HG03196 (cell line): ENCODE data around the gene HNRNPDL.
"Not testable (repeated sequence)": the region's sequence is repeated elsewhere in the genome, so short reads cannot be mapped to it uniquely, and the experiment has no call there.

Experiments
- ATAC-seq: cut with Tn5 transposase; IDR thresholded peaks from one replicate; pipeline ENCODE4 v1.9.1; 2021; ENCODE audit not compliant: unreplicated experiment

Gene HNRNPDL

GRCh38 chr4:82430193-82430963, at the start of gene HNRNPDL, which contains the start of gene ENOPH1:
TSS of gene HNRNPDL (minus strand) at chr4:82430462. CDS start at chr4:82429690, 772 bp downstream.
TSS of gene ENOPH1 (plus strand) at chr4:82430590. CDS start at chr4:82430830, 240 bp downstream.
- peak; percentile 77 for ATAC-seq

- ATAC-seq: no peak
Observed at GRCh38 chr4:82479562-82479961, 49.3 kb upstream of the HNRNPDL start.

GRCh38 chr4:82477469-82477868, 47.2 kb upstream of the HNRNPDL start:
- not testable (repeated sequence) for ATAC-seq

- ATAC-seq: not testable (repeated sequence)
Observed at GRCh38 chr4:82475931-82476330, 45.7 kb upstream of the HNRNPDL start.

- ATAC-seq: no peak
Observed at GRCh38 chr4:82473621-82474164, 43.4 kb upstream of the HNRNPDL start.

- ATAC-seq: not testable (repeated sequence)
Observed at GRCh38 chr4:82473080-82473479, 42.8 kb upstream of the HNRNPDL start.

- no peak for ATAC-seq
Observed at GRCh38 chr4:82469791-82470345, 39.6 kb upstream of the HNRNPDL start.

GRCh38 chr4:82467471-82467870, 37.2 kb upstream of the HNRNPDL start:
- no peak for ATAC-seq

GRCh38 chr4:82463221-82463620, 33.0 kb upstream of the HNRNPDL start:
- no peak for ATAC-seq

GRCh38 chr4:82462415-82462831, 32.2 kb upstream of the HNRNPDL start:
- peak; percentile 63 for ATAC-seq

GRCh38 chr4:82461710-82462109, 31.4 kb upstream of the HNRNPDL start:
- no peak for ATAC-seq

- no peak for ATAC-seq
Observed at GRCh38 chr4:82458729-82459128, 28.5 kb upstream of the HNRNPDL start.

GRCh38 chr4:82457266-82457665, 27.0 kb upstream of the HNRNPDL start:
- ATAC-seq: no peak

- ATAC-seq: no peak
Observed at GRCh38 chr4:82452026-82452425, 21.8 kb upstream of the HNRNPDL start.

GRCh38 chr4:82450966-82451755, 20.9 kb upstream of the HNRNPDL start:
- no peak for ATAC-seq

- ATAC-seq: no peak
Observed at GRCh38 chr4:82447886-82448285, 17.6 kb upstream of the HNRNPDL start.

- ATAC-seq: no peak
Observed at GRCh38 chr4:82439088-82439487, 8.8 kb upstream of the HNRNPDL start.

GRCh38 chr4:82437285-82438005, 7.2 kb upstream of the HNRNPDL start:
- no peak for ATAC-seq

GRCh38 chr4:82436780-82437179, 6.5 kb upstream of the HNRNPDL start:
- no peak for ATAC-seq

- no peak for ATAC-seq
Observed at GRCh38 chr4:82436130-82436529, 5.9 kb upstream of the HNRNPDL start.

GRCh38 chr4:82434949-82435348, 4.7 kb upstream of the HNRNPDL start:
- no peak for ATAC-seq
